Keratinocyte (primary cell): ENCODE measurements around the gene MYH10.

Experiments
- CTCF ChIP-seq, 3 experiments: IDR thresholded peaks in 1 of 3; conservative IDR thresholded peaks in 1 of 3; optimal IDR thresholded peaks in 1 of 3; 2 replicates in 2 of 3; 3 replicates in 1 of 3; pipeline versions ENCODE3 to v1.5.1; 2011; ENCODE audit warnings: low read length in 3 of 3, mild to moderate bottlenecking in 3 of 3, moderate library complexity in 2 of 3, control low read depth in 1 of 3, inconsistent platforms in 1 of 3; ENCODE audit not compliant: insufficient read depth in 2 of 3; ENCODE audit errors: extremely low read depth in 1 of 3
- EZH2 ChIP-seq: IDR thresholded peaks from one replicate; pipeline ENCODE4 v1.6.1; 2012; ENCODE audit warnings: inconsistent platforms, mild to moderate bottlenecking, low read length, moderate library complexity

GRCh38 chr17:8656693-8657092 is 26.2 kb upstream of the MYH10 start:
- TF ChIP-seq CTCF (optimal IDR thresholded peaks at IDR 0.05 in 1 of 3, IDR thresholded peaks at IDR 0.05 in 1 of 3, conservative IDR thresholded peaks at IDR 0.05 in 1 of 3; ENCODE audit: extremely low read depth in 1 of 3, insufficient read depth in 2 of 3, low read length in 3 of 3) (no peak), EZH2 (no peak)
